Measurements from ENCODE around the gene EPX.

DNA sequence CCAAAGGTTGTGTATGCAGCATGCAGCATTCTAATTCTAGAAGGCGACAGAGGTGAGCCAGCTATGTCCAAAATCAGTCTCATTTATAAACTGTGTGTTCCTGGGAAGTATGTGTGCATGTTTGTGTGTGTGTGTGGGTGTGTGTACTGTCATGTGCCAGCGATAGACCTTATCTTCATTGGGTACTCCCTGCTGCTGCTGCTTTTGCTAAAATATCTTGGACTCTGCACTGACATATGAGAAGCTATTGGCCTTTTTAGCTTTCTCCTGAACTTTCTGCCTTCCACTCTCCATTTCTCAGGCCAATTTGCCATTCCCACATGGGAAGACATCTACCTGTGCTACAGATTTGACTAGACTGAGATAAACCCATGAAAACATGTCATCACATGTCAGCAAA, 43.9 kb downstream of the EPX start:
- TF ChIP-seq TAF1 (IDR thresholded peaks at IDR 0.05; ENCODE audit: borderline replicate concordance, insufficient read depth, low read length) (no peak), POLR2AphosphoS5 (IDR thresholded peaks at IDR 0.05; ENCODE audit: low read depth, low read length) (no peak)
